Heart right ventricle (tissue), 16 donors: ENCODE measurements around the gene PRR11. TPM values are rescaled to one million over a fixed set of nuclear protein-coding genes. Genes with fewer than 3 reads are reported as not detected.

ENCODE experiments used
- ATAC-seq, 8 donors: fragments of 200-7000 bp; cut with Tn5 transposase; one replicate each; pipeline ENCODE4 v1.9.1; 2020; ENCODE audit warnings: mild to moderate bottlenecking in 8 of 8, moderate library complexity in 8 of 8, moderate number of reproducible peaks in 1 of 8
- DNase-seq, 2 donors: peaks; one replicate each; pipeline ENCODE4 v3.0.0-alpha.2; 2020
- H3K27ac ChIP-seq, 10 donors: fragments of 200-600 bp; sonication (generic) in 2 of 10; one replicate each; pipeline versions ENCODE4 v1.5.0 to v1.8.0; 2020 to 2022; ENCODE audit warnings: mild to moderate bottlenecking in 3 of 10
- H3K27me3 ChIP-seq, 7 donors: fragments of 200-600 bp; one replicate each; pipeline ENCODE4 v1.8.0; 2021 to 2022; ENCODE audit warnings: mild to moderate bottlenecking in 2 of 7
- H3K36me3 ChIP-seq, 9 donors: fragments of 200-600 bp; sonication (generic) in 1 of 9; one replicate each; pipeline versions ENCODE4 v1.5.0 to v1.8.0; 2020 to 2022; ENCODE audit warnings: mild to moderate bottlenecking in 2 of 9
- H3K4me1 ChIP-seq, 9 donors: fragments of 200-600 bp; sonication (generic) in 1 of 9; one replicate each; pipeline versions ENCODE4 v1.5.0 to v1.8.0; 2020 to 2022; ENCODE audit warnings: mild to moderate bottlenecking in 4 of 9
- H3K4me3 ChIP-seq, 10 donors: fragments of 200-600 bp; sonication (generic) in 2 of 10; one replicate each; pipeline versions ENCODE4 v1.5.0 to v1.8.0; 2020 to 2022; ENCODE audit warnings: mild to moderate bottlenecking in 7 of 10, moderate library complexity in 2 of 10
- H3K9me3 ChIP-seq, 11 donors: fragments of 200-600 bp in 10 of 11; sonication (generic) in 2 of 11; one replicate each; pipeline versions ENCODE4 v1.5.0 to v1.8.0; 2013 to 2022; ENCODE audit warnings: mild to moderate bottlenecking in 2 of 11, control low read depth in 1 of 11, moderate library complexity in 1 of 11
- WGBS, 2 donors: extraction: QIAGEN DNeasy Blood & Tissue Kit; methylation state at CpG; one replicate each; pipeline ENCODE4 v1.1.7; 2013; ENCODE audit warnings: inconsistent platforms in 1 of 2; 5-methylcytosine and 5-hydroxymethylcytosine counted together
- intact Hi-C, 10 donors: fragments of 100-400 bp; cut with DNase I; formaldehyde crosslinking; loops; one replicate each; pipeline versions ENCODE4 v1.11.1 to v1.14.2; 2022
- polyA plus RNA-seq, 2 donors: library from polyadenylated mRNA; stranded (reverse); fragments of 200-250 nt; gene quantifications; one replicate each; pipeline ENCODE4 v1.2.3, GENCODE V29; 2013
- total RNA-seq, 10 donors: library from RNA; stranded (reverse); fragmentation: NEBNext Ultra II Directional in 3 of 10; extraction: Animal tissue kit (Norgen Biotek cat#: 25700) in 3 of 10; gene quantifications; one replicate each; pipeline versions ENCODE4 v1.2.1 to v1.2.4, GENCODE V29; 2021 to 2023
- TF ChIP-seq, protein P1 (sequence below), 9 donors: fragments of 200-600 bp; sonication (generic) in 2 of 9; IDR thresholded peaks; one replicate each; pipeline versions ENCODE4 v1.5.0 to v1.8.0; 2021 to 2022; ENCODE audit warnings: antibody characterized with exemption in 9 of 9, mild to moderate bottlenecking in 5 of 9, moderate library complexity in 1 of 9
- donor health status: Arrhythmogenic right ventricular cardiomyopathy.
- donor health status: ischemic (EF 13 %, LVEDD 7.1; RV severe dilation, severe dysfunction).
- donor health status: healthy with polysubstance abuse.
- donor health status: DM: no; HTN: yes; CAD: no.
- donor health status: DM: no; HTN: no; CAD: no.
- donor health status: ischemic (EF 25% LVEDD 6.9; RV normal size, moderate dysfunction).
- donor health status: ischemic (EF 25% LVEDD 5.7; RV mildly dilated, moderate dysfunction).
- donor health status: healthy.
- donor health status: DM: yes; HTN: yes; CAD: no.
- donor health status: Ischemic cardiomyopathy.
- donor health status: ischemic (EF 35%, LVEDD 5.7; RV mildly dilated, moderate dysfunction).
- donor health status: nonischemic (EF 11% LVEDD 7.7; RV severe dilation, severe dysfunction).
- donor health status: DM: yes; HTN: yes; CAD: no.
- donor health status: PGD.
- donor health status: ischemic (EF 29% LVEDD 5.4; RV normal size, mild dysfunction).
- donor health status: nonischemic (EF 23%, LVEDD 6.1; RV moderate dilation, normal function).

Gene PRR11
- total and polyA plus RNA-seq, 12 donors, result 0.29 to 6.9 (median 1.1) TPM

DNA sequence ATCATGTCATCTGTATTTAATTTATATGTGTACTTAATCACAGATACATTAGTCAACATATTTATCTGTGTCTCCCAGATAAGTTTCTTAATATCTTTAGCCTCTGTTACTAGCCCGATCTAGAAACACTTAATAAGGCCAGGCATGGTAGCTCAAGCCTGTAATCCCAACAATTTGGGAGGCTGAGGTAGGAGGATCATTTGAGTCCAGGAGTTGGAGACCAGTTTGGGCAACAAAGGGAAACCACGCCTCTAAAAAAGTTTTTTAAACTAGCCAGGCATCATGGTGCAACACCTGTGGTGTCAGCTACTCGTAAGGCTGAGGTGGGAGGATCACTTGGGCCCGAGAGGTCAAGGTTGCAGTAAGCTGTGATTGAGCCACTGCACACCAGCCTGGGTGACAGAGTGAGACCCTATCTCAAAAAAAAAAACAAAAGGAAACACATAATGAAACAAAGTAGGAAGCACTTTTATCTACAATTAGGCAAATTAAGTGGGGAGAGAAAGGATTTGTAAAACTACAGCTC lies 9.9 kb upstream of the PRR11 start:
- Histone ChIP-seq H3K4me3 (no peak overlapping the region), H3K4me1 (no peaks in the 10 kb centered on the region), H3K27ac (no peak overlapping the region), H3K27me3 (no peaks in the 10 kb centered on the region), H3K36me3 (peaks cover 0 to 16% (median 0%) of the 10 kb centered on the region in 9 donors), H3K9me3 (no peaks in the 10 kb centered on the region)
- intact Hi-C loops, result loop anchor here in 1 of 10 donors (5.0 kb wide), 1 partner anchor 38 kb away; the partner anchor contains the start of gene TRIM37
- ATAC-seq (no peak), DNase-seq (no peak)
- 95 to 98% methylated on average over 4 of the region's 4 CpGs for WGBS, 2 donors
- TF ChIP-seq, protein P1, sequence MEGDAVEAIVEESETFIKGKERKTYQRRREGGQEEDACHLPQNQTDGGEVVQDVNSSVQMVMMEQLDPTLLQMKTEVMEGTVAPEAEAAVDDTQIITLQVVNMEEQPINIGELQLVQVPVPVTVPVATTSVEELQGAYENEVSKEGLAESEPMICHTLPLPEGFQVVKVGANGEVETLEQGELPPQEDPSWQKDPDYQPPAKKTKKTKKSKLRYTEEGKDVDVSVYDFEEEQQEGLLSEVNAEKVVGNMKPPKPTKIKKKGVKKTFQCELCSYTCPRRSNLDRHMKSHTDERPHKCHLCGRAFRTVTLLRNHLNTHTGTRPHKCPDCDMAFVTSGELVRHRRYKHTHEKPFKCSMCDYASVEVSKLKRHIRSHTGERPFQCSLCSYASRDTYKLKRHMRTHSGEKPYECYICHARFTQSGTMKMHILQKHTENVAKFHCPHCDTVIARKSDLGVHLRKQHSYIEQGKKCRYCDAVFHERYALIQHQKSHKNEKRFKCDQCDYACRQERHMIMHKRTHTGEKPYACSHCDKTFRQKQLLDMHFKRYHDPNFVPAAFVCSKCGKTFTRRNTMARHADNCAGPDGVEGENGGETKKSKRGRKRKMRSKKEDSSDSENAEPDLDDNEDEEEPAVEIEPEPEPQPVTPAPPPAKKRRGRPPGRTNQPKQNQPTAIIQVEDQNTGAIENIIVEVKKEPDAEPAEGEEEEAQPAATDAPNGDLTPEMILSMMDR (IDR thresholded peaks at IDR 0.05), result no peak

DNA sequence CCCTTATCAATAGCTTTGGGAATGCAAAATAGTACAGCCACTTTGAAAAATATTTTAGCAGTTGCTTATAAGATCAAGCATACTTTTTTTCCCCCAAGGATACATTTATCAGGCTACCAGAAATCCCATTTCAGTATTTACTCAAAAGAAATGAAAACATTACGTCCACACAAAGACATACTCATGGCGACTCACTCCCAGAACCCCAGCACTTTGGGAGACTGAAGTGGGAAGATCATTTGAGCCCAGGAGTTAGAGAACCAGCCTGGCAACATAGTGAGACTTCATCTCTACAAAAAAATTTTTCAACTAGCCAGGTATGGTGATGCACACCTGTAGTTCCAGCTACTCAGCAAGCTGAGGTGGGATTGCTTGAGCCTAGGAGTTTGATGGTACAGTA lies 6.5 kb upstream of the PRR11 start:
- Histone ChIP-seq H3K4me1 (peaks cover 0 to 30% (median 18%) of the 10 kb centered on the region in 9 donors), H3K27me3 (no peaks in the 10 kb centered on the region), H3K4me3 (no peak overlapping the region), H3K36me3 (peaks cover 0 to 7% (median 0%) of the 10 kb centered on the region in 9 donors), H3K9me3 (no peaks in the 10 kb centered on the region), H3K27ac (no peak overlapping the region)
- TF ChIP-seq, protein P1 (IDR thresholded peaks at IDR 0.05), result no peak
- DNase-seq (no peak), ATAC-seq (no peak)
- WGBS, 2 donors, result 85 to 88% methylated on average over 2 of the region's 2 CpGs
- intact Hi-C loops, result loop anchor here in 2 of 10 donors (2.0 to 5.0 kb wide), 2 partner anchors 34 to 42 kb away; partner anchors contain the start of gene TRIM37 (in 1 of the 2)

DNA sequence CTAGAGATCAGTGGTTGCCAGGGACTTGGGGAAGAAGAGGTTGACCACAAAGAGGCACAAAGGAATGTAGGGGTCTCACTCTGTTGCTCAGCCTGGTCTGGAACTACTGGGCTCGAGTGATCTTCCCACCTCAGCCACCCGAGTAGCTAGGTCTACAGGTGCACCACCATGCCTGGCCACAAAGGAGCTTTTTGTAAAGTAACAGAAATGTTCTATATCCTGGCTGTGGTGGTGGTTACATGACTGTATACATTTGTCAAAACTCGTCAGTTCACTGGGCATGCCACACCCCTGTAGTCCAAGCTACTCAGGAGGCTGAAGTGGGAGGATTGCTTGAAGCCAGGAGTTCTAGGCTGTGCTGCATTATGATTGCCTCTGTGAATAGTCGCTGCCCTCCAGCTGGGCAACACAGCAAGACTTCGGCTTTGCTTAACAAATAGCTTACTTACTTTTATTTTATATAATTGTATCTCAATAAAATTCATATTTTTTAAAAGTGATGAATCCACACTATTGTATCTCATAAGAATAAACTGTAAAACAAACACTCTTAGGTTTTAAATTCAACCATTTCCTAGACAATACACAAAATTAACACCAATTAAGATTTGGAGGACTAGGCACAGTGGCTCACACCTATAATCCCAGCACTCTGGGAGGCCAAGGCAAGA lies 5.6 kb upstream of the PRR11 start:
- WGBS, 2 donors, result 93 to 95% methylated on average over 5 of the region's 5 CpGs
- H3K27ac ChIP-seq, result no peak overlapping the region
- intact Hi-C loops, result loop anchor here in 4 of 10 donors (2.0 to 10.0 kb wide), 3 partner anchors 35 to 45 kb away; partner anchors contain the start of gene TRIM37 (in 3 of the 4)
- ATAC-seq, result no peak
- no peaks in the 10 kb centered on the region for H3K27me3 ChIP-seq
- DNase-seq, result no peak
- no peaks in the 10 kb centered on the region for H3K9me3 ChIP-seq
- peaks cover 0 to 30% (median 19%) of the 10 kb centered on the region in 9 donors for H3K4me1 ChIP-seq
- no peak overlapping the region for H3K4me3 ChIP-seq
- TF ChIP-seq, protein P1 (IDR thresholded peaks at IDR 0.05), result no peak
- H3K36me3 ChIP-seq, result peaks cover 0 to under 1% (median 0%) of the 10 kb centered on the region in 9 donors

DNA sequence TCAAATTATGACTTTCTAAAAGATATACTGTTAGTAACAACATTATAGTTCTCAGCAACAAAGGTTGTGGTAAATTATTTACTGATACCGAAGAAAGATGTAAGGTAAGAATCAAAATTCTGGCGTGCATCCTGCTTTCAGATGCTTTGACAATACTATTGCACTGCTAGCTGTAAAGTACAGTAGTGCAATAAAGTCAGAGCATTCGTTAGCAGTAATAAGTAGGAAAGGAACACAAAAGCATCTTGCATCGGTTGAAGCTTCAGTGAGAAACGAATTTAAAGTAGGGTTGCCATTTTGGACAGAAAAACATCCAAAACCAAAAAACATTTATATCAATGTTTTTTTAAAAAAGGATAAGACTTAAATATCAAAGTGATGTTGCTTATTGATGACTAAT lies 4.5 kb upstream of the PRR11 start:
- TF ChIP-seq, protein P1 (IDR thresholded peaks at IDR 0.05), result no peak
- H3K27ac ChIP-seq, result no peak overlapping the region
- ATAC-seq, result no peak
- WGBS, 2 donors, result 68 to 77% methylated on average over 5 of the region's 5 CpGs
- peaks cover 0 to 32% (median 23%) of the 10 kb centered on the region in 9 donors for H3K4me1 ChIP-seq
- H3K36me3 ChIP-seq, result no peaks in the 10 kb centered on the region
- no peaks in the 10 kb centered on the region for H3K27me3 ChIP-seq
- no peak for DNase-seq
- intact Hi-C loops, result loop anchor here in 2 of 10 donors (5.0 to 10.0 kb wide), 2 partner anchors 44 to 46 kb away; partner anchors contain the start of gene TRIM37 (in 2 of the 2)
- no peaks in the 10 kb centered on the region for H3K9me3 ChIP-seq
- H3K4me3 ChIP-seq, result no peak overlapping the region
